22Rv1 (cell line): ENCODE results near the gene C2orf42.
"Not testable (repeated sequence)": the region's sequence is repeated elsewhere in the genome, so short reads cannot be mapped to it uniquely, and the experiment has no call there.

Source experiments
- CTCF ChIP-seq: fragments of 450-650 bp; IDR thresholded peaks from 2 replicates; pipeline ENCODE4 v1.5.1; 2017; ENCODE audit warnings: mild to moderate bottlenecking
- ZFX ChIP-seq: fragments of 450-650 bp; IDR thresholded peaks from 2 replicates; pipeline ENCODE4 v1.6.1; 2017; ENCODE audit warnings: antibody characterized with exemption, borderline replicate concordance

- not testable (repeated sequence) for TF ChIP-seq CTCF, ZFX
These were observed 21.1 kb downstream of the C2orf42 start for GRCh38 chr2:70169654-70170245.
